Trophoblast cell (in vitro differentiated cells and primary cell): ENCODE data around the gene CMYA5.
"Not testable (repeated sequence)": the region's sequence is repeated elsewhere in the genome, so short reads cannot be mapped to it uniquely, and the experiment has no call there.

Source experiments
- DNase-seq, 2 donors: peaks; one replicate each; pipeline ENCODE4 v3.0.0-alpha.2; 2016
- H2AFZ ChIP-seq: 2 replicates; pipeline ENCODE4 v1.6.1; 2013; ENCODE audit warnings: low read length, moderate library complexity, mild to moderate bottlenecking; ENCODE audit not compliant: insufficient read depth, poor library complexity
- H2AK5ac ChIP-seq: 2 replicates; pipeline ENCODE4 v1.6.1; 2013; ENCODE audit warnings: mild to moderate bottlenecking, low read length
- H2BK120ac ChIP-seq: 2 replicates; pipeline ENCODE4 v1.6.1; 2013; ENCODE audit warnings: low read length, mild to moderate bottlenecking, moderate library complexity; ENCODE audit not compliant: insufficient read depth, poor library complexity
- H2BK12ac ChIP-seq: 2 replicates; pipeline ENCODE4 v1.6.1; 2013; ENCODE audit warnings: mild to moderate bottlenecking, low read length, moderate library complexity
- H2BK5ac ChIP-seq: 2 replicates; pipeline ENCODE4 v1.6.1; 2013; ENCODE audit warnings: low read length, low read depth, moderate library complexity, mild to moderate bottlenecking; ENCODE audit not compliant: poor library complexity
- H3K14ac ChIP-seq: 2 replicates; pipeline ENCODE4 v1.6.1; 2013; ENCODE audit warnings: mild to moderate bottlenecking, low read length
- H3K18ac ChIP-seq: 2 replicates; pipeline ENCODE4 v1.6.1; 2013; ENCODE audit warnings: mild to moderate bottlenecking, low read length
- H3K23ac ChIP-seq: 2 replicates; pipeline ENCODE4 v1.6.1; 2013; ENCODE audit warnings: low read length
- H3K27ac ChIP-seq: 2 replicates; pipeline ENCODE4 v1.5.1; 2013; ENCODE audit warnings: low read depth, mild to moderate bottlenecking, inconsistent platforms, low read length, moderate library complexity
- H3K27me3 ChIP-seq: 2 replicates; pipeline ENCODE4 v1.6.1; 2013; ENCODE audit warnings: inconsistent platforms, mild to moderate bottlenecking, low read length, moderate library complexity; ENCODE audit not compliant: insufficient read depth
- H3K36me3 ChIP-seq, 2 experiments: 1 replicate in 1 of 2; 2 replicates in 1 of 2; pipeline ENCODE4 v1.6.1; 2013; ENCODE audit warnings: low read length in 2 of 2, mild to moderate bottlenecking in 2 of 2, moderate library complexity in 1 of 2; ENCODE audit not compliant: insufficient read depth in 2 of 2, control insufficient read depth in 1 of 2
- H3K4ac ChIP-seq: 2 replicates; pipeline ENCODE4 v1.6.1; 2013; ENCODE audit warnings: low read depth, mild to moderate bottlenecking, low read length, moderate library complexity
- H3K4me1 ChIP-seq, 2 experiments: 1 replicate in 1 of 2; 2 replicates in 1 of 2; pipeline ENCODE4 v1.6.1; 2013; ENCODE audit warnings: low read length in 2 of 2, mild to moderate bottlenecking in 2 of 2, moderate library complexity in 1 of 2; ENCODE audit not compliant: insufficient read depth in 2 of 2, control insufficient read depth in 1 of 2
- H3K4me2 ChIP-seq: 2 replicates; pipeline ENCODE4 v1.6.1; 2013; ENCODE audit warnings: inconsistent platforms, mild to moderate bottlenecking, low read length, moderate library complexity
- H3K4me3 ChIP-seq: 2 replicates; pipeline ENCODE4 v1.5.1; 2013; ENCODE audit warnings: mild to moderate bottlenecking, low read depth, low read length, inconsistent platforms
- H3K79me1 ChIP-seq: one replicate; pipeline ENCODE4 v1.6.1; 2013; ENCODE audit warnings: low read length
- H3K79me2 ChIP-seq: 2 replicates; pipeline ENCODE4 v1.6.1; 2013; ENCODE audit warnings: low read length, mild to moderate bottlenecking; ENCODE audit not compliant: control insufficient read depth, insufficient read depth, poor library complexity
- H3K9ac ChIP-seq: 2 replicates; pipeline ENCODE4 v1.6.1; 2013; ENCODE audit warnings: mild to moderate bottlenecking, low read length
- H3K9me3 ChIP-seq: 2 replicates; pipeline ENCODE4 v1.6.1; 2013; ENCODE audit warnings: low read depth, mild to moderate bottlenecking, control low read depth, inconsistent platforms, low read length; ENCODE audit not compliant: insufficient read depth
- H4K12ac ChIP-seq: 2 replicates; pipeline ENCODE4 v1.6.1; 2013; ENCODE audit warnings: low read depth, mild to moderate bottlenecking, low read length, moderate library complexity
- H4K8ac ChIP-seq: 2 replicates; pipeline ENCODE4 v1.6.1; 2013; ENCODE audit warnings: low read depth, mild to moderate bottlenecking, low read length, moderate library complexity
- H4K91ac ChIP-seq: one replicate; pipeline ENCODE4 v1.6.1; 2013; ENCODE audit warnings: low read depth, mild to moderate bottlenecking, low read length, moderate library complexity
- WGBS: extraction: QIAGEN DNeasy Blood & Tissue Kit; methylation state at CpG from one replicate; pipeline ENCODE4 v1.1.7; 2013; ENCODE audit warnings: missing lambda C conversion rate; ENCODE audit not compliant: insufficient read length, insufficient coverage; ENCODE audit errors: extremely low coverage; 5-methylcytosine and 5-hydroxymethylcytosine counted together

The CMYA5 gene

DNA sequence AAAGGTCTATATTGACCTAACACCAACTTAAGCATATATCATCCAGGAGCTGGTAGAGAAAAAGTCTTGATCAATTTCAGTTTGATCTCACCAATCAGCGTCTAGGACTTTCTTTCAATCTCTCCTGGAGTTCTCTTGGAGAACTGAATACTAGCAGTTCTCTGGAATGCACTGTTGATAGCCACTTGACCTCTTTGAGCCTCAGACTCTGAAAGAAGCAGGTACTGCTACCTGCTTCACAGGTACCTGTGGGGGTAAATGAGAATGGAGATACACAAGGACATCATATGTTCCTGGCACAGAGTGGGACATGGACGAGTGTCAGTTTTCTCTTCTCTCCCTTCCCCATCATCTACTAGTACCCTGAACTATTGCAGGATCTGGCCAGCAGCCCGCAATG lies 16.0 kb downstream of the CMYA5 start:
- Histone ChIP-seq H3K79me1 (no peaks in the 10 kb centered on the region), H2BK120ac (no peak overlapping the region), H3K79me2 (no peaks in the 10 kb centered on the region), H2BK12ac (no peak overlapping the region), H3K4me1 (peaks cover 0 to 4% of the 10 kb centered on the region in 2 experiments), H3K14ac (no peak overlapping the region), H4K12ac (no peak overlapping the region), H3K4ac (no peak overlapping the region), H3K36me3 (no peaks in the 10 kb centered on the region), H2BK5ac (no peak overlapping the region), H3K23ac (no peak overlapping the region), H4K8ac (no peak overlapping the region), H3K4me2 (no peak overlapping the region), H3K4me3 (no peak overlapping the region), H2AK5ac (no peak overlapping the region), H2AFZ (no peak overlapping the region), H4K91ac (no peak overlapping the region), H3K18ac (no peak overlapping the region), H3K9ac (no peak overlapping the region), H3K27me3 (no peaks in the 10 kb centered on the region), H3K9me3 (peaks cover 4% of the 10 kb centered on the region), H3K27ac (no peak overlapping the region)
- WGBS = no CpG with 5 or more reads among the region's 3 CpGs
- peak in 1 of 2 donors; percentile 23 for DNase-seq

GRCh38 chr5:79706317-79706716 lies 16.7 kb downstream of the CMYA5 start:
- H3K23ac ChIP-seq, H3K27me3 ChIP-seq, H3K4me1 ChIP-seq, H3K4ac ChIP-seq, H4K12ac ChIP-seq, H3K36me3 ChIP-seq, H3K14ac ChIP-seq, H3K4me3 ChIP-seq, H3K79me2 ChIP-seq, H2BK5ac ChIP-seq, H2AFZ ChIP-seq, H4K91ac ChIP-seq, H2BK12ac ChIP-seq, H2BK120ac ChIP-seq, H2AK5ac ChIP-seq, H3K4me2 ChIP-seq, H3K79me1 ChIP-seq, H3K9me3 ChIP-seq, H4K8ac ChIP-seq, H3K18ac ChIP-seq, H3K9ac ChIP-seq, H3K27ac ChIP-seq: not testable (repeated sequence)
- WGBS = no CpG with 5 or more reads among the region's 8 CpGs
- DNase-seq = peak; percentile 33 to 74

GRCh38 chr5:79707535-79707934 lies 17.9 kb downstream of the CMYA5 start:
- Histone ChIP-seq H3K9me3 (peaks cover 4% of the 10 kb centered on the region), H3K4ac (no peak overlapping the region), H2AFZ (no peak overlapping the region), H3K4me2 (no peak overlapping the region), H4K8ac (no peak overlapping the region), H4K12ac (no peak overlapping the region), H3K79me1 (no peaks in the 10 kb centered on the region), H2AK5ac (no peak overlapping the region), H3K4me3 (no peak overlapping the region), H3K36me3 (no peaks in the 10 kb centered on the region), H3K23ac (no peak overlapping the region), H3K14ac (no peak overlapping the region), H4K91ac (no peak overlapping the region), H3K9ac (no peak overlapping the region), H3K27ac (no peak overlapping the region), H2BK120ac (no peak overlapping the region), H3K4me1 (peaks cover 0 to 4% of the 10 kb centered on the region in 2 experiments), H3K79me2 (no peaks in the 10 kb centered on the region), H3K18ac (no peak overlapping the region), H3K27me3 (no peaks in the 10 kb centered on the region), H2BK12ac (no peak overlapping the region), H2BK5ac (no peak overlapping the region)
- WGBS = no CpG with 5 or more reads among the region's 3 CpGs
- no peak for DNase-seq

DNA sequence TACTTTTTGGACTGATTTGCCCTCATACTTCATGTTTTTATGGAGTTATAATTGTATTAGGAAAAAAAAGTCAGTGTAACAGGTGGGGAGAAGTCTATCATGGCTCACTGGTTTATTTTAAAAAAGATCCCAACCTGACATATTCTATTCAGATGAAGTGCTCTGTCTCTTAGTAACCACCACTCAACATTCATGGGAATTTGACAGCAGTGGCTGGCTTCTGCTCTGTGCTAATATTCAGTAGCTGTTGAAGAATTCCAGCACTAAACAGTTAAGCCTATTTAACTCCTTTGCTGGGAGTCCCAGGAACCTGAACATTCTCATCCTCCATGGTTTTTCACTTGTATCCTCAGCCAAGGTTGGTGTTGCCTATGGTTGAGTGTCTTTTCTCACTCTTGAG lies 23.1 kb downstream of the CMYA5 start:
- no peak overlapping the region for H2BK12ac ChIP-seq
- H3K4me2 ChIP-seq = no peak overlapping the region
- H3K23ac ChIP-seq = no peak overlapping the region
- no peak overlapping the region for H2AK5ac ChIP-seq
- no peak for DNase-seq
- H4K91ac ChIP-seq = no peak overlapping the region
- H3K9me3 ChIP-seq = peaks cover under 1% of the 10 kb centered on the region
- H3K18ac ChIP-seq = no peak overlapping the region
- H3K79me1 ChIP-seq = no peaks in the 10 kb centered on the region
- no peaks in the 10 kb centered on the region for H3K4me1 ChIP-seq
- H3K79me2 ChIP-seq = no peaks in the 10 kb centered on the region
- H2BK120ac ChIP-seq = no peak overlapping the region
- H2AFZ ChIP-seq = no peak overlapping the region
- H3K9ac ChIP-seq = no peak overlapping the region
- H3K4ac ChIP-seq = no peak overlapping the region
- no peak overlapping the region for H3K27ac ChIP-seq
- no peak overlapping the region for H3K14ac ChIP-seq
- no peak overlapping the region for H4K8ac ChIP-seq
- no peak overlapping the region for H3K4me3 ChIP-seq
- H2BK5ac ChIP-seq = no peak overlapping the region
- H4K12ac ChIP-seq = no peak overlapping the region
- no peaks in the 10 kb centered on the region for H3K27me3 ChIP-seq
- H3K36me3 ChIP-seq = no peaks in the 10 kb centered on the region
